ENCODE measurements around the gene SPAG9.

DNA sequence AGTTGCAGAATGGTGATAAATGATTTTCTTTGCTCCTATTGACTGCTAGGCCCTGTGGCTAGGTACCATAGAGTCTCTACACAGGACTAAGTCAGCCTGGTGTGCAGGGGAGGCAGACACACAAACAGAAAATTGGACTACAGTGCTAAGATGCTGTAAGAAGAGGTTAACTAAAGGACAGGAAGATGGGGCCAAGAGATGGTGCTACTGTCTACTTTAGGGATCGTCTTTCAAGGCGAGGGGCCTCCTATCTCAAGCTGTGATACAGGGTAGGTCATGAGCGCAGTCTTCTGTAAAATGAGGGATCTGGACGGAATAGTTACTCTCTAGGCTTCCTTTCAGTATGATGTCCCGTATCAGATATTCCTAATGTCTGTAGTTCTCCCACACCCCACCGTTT is 33.5 kb upstream of the SPAG9 start:
- TF ChIP-seq POLR2A (IDR thresholded peaks at IDR 0.05), result no peak
- TF ChIP-seq, protein P1, sequence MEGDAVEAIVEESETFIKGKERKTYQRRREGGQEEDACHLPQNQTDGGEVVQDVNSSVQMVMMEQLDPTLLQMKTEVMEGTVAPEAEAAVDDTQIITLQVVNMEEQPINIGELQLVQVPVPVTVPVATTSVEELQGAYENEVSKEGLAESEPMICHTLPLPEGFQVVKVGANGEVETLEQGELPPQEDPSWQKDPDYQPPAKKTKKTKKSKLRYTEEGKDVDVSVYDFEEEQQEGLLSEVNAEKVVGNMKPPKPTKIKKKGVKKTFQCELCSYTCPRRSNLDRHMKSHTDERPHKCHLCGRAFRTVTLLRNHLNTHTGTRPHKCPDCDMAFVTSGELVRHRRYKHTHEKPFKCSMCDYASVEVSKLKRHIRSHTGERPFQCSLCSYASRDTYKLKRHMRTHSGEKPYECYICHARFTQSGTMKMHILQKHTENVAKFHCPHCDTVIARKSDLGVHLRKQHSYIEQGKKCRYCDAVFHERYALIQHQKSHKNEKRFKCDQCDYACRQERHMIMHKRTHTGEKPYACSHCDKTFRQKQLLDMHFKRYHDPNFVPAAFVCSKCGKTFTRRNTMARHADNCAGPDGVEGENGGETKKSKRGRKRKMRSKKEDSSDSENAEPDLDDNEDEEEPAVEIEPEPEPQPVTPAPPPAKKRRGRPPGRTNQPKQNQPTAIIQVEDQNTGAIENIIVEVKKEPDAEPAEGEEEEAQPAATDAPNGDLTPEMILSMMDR (IDR thresholded peaks at IDR 0.05), result no peak
